IMR-90 (cell line): Measurements from ENCODE around the gene LAMA4. TPM values are rescaled to one million over a fixed set of nuclear protein-coding genes. Genes with fewer than 3 reads are reported as not detected.

Source experiments
- ATAC-seq: fragments of 200-7000 bp; cut with Tn5 transposase; 2 replicates; pipeline ENCODE4 v1.9.1; 2020; ENCODE audit warnings: low read depth, mild to moderate bottlenecking, moderate library complexity
- Bru-seq: library from RNA; stranded (reverse); fragments of 400-500 nt; gene quantifications from one replicate; lab custom pipeline; 2021; lab: Mats Ljungman, UMichigan
- BruChase-seq, 2 experiments: library from RNA; stranded (reverse); fragments of 400-500 nt; gene quantifications; one replicate each; lab custom pipeline; 2021; lab: Mats Ljungman, UMichigan
- BruUV-seq: library from RNA; stranded (reverse); fragments of 400-500 nt; replicated peaks from 2 replicates; lab custom pipeline; 2021; lab: Mats Ljungman, UMichigan
- CTCF ChIA-PET: fragments of 300-600 bp; formaldehyde crosslinking; extraction: SDS; loops from one replicate; lab custom pipeline; 2021; ENCODE audit warnings: antibody characterized with exemption; lab: Yijun Ruan, JAX
- POLR2A ChIA-PET: fragments of 300-600 bp; sonication (Branson Sonifier 250); formaldehyde crosslinking; loops from one replicate; lab custom pipeline; 2022; ENCODE audit warnings: antibody characterized with exemption; ENCODE audit not compliant: unreplicated experiment; lab: Charles Lee
- DNase-seq: peaks from one replicate; pipeline ENCODE4 v3.0.0; 2013
- H2AFZ ChIP-seq: replicated peaks from 2 replicates; pipeline ENCODE3; 2013; ENCODE audit warnings: low read length, mild to moderate bottlenecking; ENCODE audit not compliant: poor library complexity
- H2AK5ac ChIP-seq: 2 replicates; pipeline ENCODE4 v1.6.1; 2013; ENCODE audit warnings: low read depth, low read length, inconsistent platforms
- H2AK9ac ChIP-seq: replicated peaks from 2 replicates; pipeline ENCODE3; 2013; ENCODE audit warnings: mild to moderate bottlenecking, low read depth, low read length, moderate library complexity; ENCODE audit not compliant: poor library complexity
- H2BK120ac ChIP-seq: 2 replicates; pipeline ENCODE4 v1.6.1; 2013; ENCODE audit warnings: low read depth, low read length, inconsistent platforms
- H2BK15ac ChIP-seq: 3 replicates; pipeline ENCODE4 v1.6.1; 2013; ENCODE audit warnings: low read depth, low read length, inconsistent platforms
- H2BK20ac ChIP-seq: 2 replicates; pipeline ENCODE4 v1.6.1; 2013; ENCODE audit warnings: low read depth, mild to moderate bottlenecking, inconsistent platforms, low read length, moderate library complexity
- H2BK5ac ChIP-seq: 2 replicates; pipeline ENCODE4 v1.6.1; 2013; ENCODE audit warnings: mild to moderate bottlenecking, low read depth, low read length, inconsistent platforms; ENCODE audit not compliant: poor library complexity, severe bottlenecking
- H3K14ac ChIP-seq: replicated peaks from 2 replicates; pipeline ENCODE4 v1.6.1; 2013; ENCODE audit warnings: low read depth, low read length, inconsistent platforms
- H3K18ac ChIP-seq: 2 replicates; pipeline ENCODE4 v1.6.1; 2013; ENCODE audit warnings: low read depth, low read length, control low read depth
- H3K23ac ChIP-seq: 2 replicates; pipeline ENCODE4 v1.6.1; 2013; ENCODE audit warnings: low read depth, low read length, inconsistent platforms
- H3K27ac ChIP-seq: 2 replicates; pipeline ENCODE4 v1.5.1; 2013; ENCODE audit warnings: mild to moderate bottlenecking, control low read depth, low read length; ENCODE audit not compliant: insufficient read depth
- H3K27me3 ChIP-seq: 2 replicates; pipeline ENCODE4 v1.6.1; 2013; ENCODE audit warnings: low read length; ENCODE audit not compliant: control insufficient read depth, insufficient read depth
- H3K36me3 ChIP-seq: 2 replicates; pipeline ENCODE4 v1.6.1; 2013; ENCODE audit warnings: low read length, mixed read lengths; ENCODE audit not compliant: control insufficient read depth, insufficient read depth
- H3K4ac ChIP-seq: 2 replicates; pipeline ENCODE4 v1.6.1; 2013; ENCODE audit warnings: low read depth, low read length, inconsistent platforms
- H3K4me1 ChIP-seq: 2 replicates; pipeline ENCODE4 v1.6.1; 2013; ENCODE audit warnings: low read length, mixed read lengths; ENCODE audit not compliant: control insufficient read depth, insufficient read depth
- H3K4me2 ChIP-seq: 2 replicates; pipeline ENCODE4 v1.6.1; 2013; ENCODE audit warnings: low read depth, mild to moderate bottlenecking, control low read depth, low read length, moderate library complexity
- H3K4me3 ChIP-seq: 2 replicates; pipeline ENCODE4 v1.5.1; 2013; ENCODE audit warnings: low read depth, mild to moderate bottlenecking, control low read depth, low read length, moderate library complexity; ENCODE audit not compliant: insufficient read depth
- H3K56ac ChIP-seq: 2 replicates; pipeline ENCODE4 v1.6.1; 2013; ENCODE audit warnings: low read length, inconsistent platforms; ENCODE audit not compliant: insufficient read depth; ENCODE audit errors: extremely low read depth
- H3K79me1 ChIP-seq, 2 experiments: 2 replicates each; pipeline ENCODE4 v1.6.1; 2013; ENCODE audit warnings: low read length in 2 of 2, inconsistent platforms in 1 of 2, low read depth in 1 of 2
- H3K9ac ChIP-seq: 2 replicates; pipeline ENCODE4 v1.6.1; 2013; ENCODE audit warnings: low read depth, low read length, control low read depth
- H3K9me1 ChIP-seq: 2 replicates; pipeline ENCODE4 v1.6.1; 2013; ENCODE audit warnings: low read length, inconsistent platforms; ENCODE audit not compliant: insufficient read depth
- H3K9me3 ChIP-seq: 2 replicates; pipeline ENCODE4 v1.6.1; 2013; ENCODE audit warnings: low read length; ENCODE audit not compliant: control insufficient read depth, insufficient read depth
- H4K20me1 ChIP-seq: 2 replicates; pipeline ENCODE4 v1.6.1; 2013; ENCODE audit warnings: low read length, inconsistent platforms; ENCODE audit not compliant: insufficient read depth
- H4K5ac ChIP-seq: 2 replicates; pipeline ENCODE4 v1.6.1; 2013; ENCODE audit warnings: mild to moderate bottlenecking, low read depth, low read length, control low read depth
- H4K8ac ChIP-seq, 2 experiments: 2 replicates each; pipeline ENCODE4 v1.6.1; 2013; ENCODE audit warnings: low read depth in 2 of 2, low read length in 2 of 2, control low read depth in 1 of 2, inconsistent platforms in 1 of 2
- H4K91ac ChIP-seq: 2 replicates; pipeline ENCODE4 v1.6.1; 2013; ENCODE audit warnings: low read depth, low read length, inconsistent platforms; ENCODE audit not compliant: insufficient read depth
- CEBPB ChIP-seq: IDR thresholded peaks from 2 replicates; pipeline ENCODE4 v1.6.1; 2012; ENCODE audit warnings: low read depth, low read length, improper control_type of control experiment
- CHD1 ChIP-seq: IDR thresholded peaks from 2 replicates; pipeline ENCODE4 v1.6.1; 2012; ENCODE audit warnings: low read depth, low read length, improper control_type of control experiment
- ELK1 ChIP-seq: fragments of 150-350 bp; IDR thresholded peaks from 2 replicates; pipeline ENCODE4 v1.6.1; 2016; ENCODE audit warnings: low read depth, mild to moderate bottlenecking, low read length, moderate library complexity, borderline replicate concordance
- MXI1 ChIP-seq: IDR thresholded peaks from 2 replicates; pipeline ENCODE4 v1.6.1; 2012; ENCODE audit warnings: low read depth, mild to moderate bottlenecking, low read length, moderate library complexity, borderline replicate concordance
- RAD21 ChIP-seq: IDR thresholded peaks from 2 replicates; pipeline ENCODE4 v1.6.1; 2012; ENCODE audit warnings: low read length, improper control_type of control experiment
- WGBS, 2 experiments: methylation state at CpG; one replicate each; pipeline versions ENCODE4 v1.1.5 to v1.1.7; 2013; ENCODE audit warnings: missing lambda C conversion rate in 2 of 2; ENCODE audit not compliant: insufficient read length in 1 of 2; ENCODE audit errors: extremely low coverage in 2 of 2; 5-methylcytosine and 5-hydroxymethylcytosine counted together
- dilution Hi-C: fragments of 300-500 bp; cut with HindIII; formaldehyde crosslinking; loops from one replicate; pipeline ENCODE4 v1.14.3; 2018; ENCODE audit warnings: low sequenced_read_pairs; ENCODE audit not compliant: unreplicated experiment
- in situ Hi-C: fragments of 300-500 bp; cut with MboI; formaldehyde crosslinking; loops from 3 replicates; pipeline ENCODE4 v1.14.3; 2019; ENCODE audit warnings: low sequenced_read_pairs, inconsistent platforms, mixed read lengths
- intact Hi-C: fragments of 100-400 bp; cut with micrococcal nuclease; formaldehyde crosslinking; loops from 2 replicates; pipeline ENCODE4 v1.10.0; 2022
- long read RNA-seq: library from polyadenylated mRNA; unstranded; transcript quantifications from one replicate; pipeline ENCODE4 v2.0.0, GENCODE V29; 2021; ENCODE audit not compliant: unreplicated experiment
- polyA plus RNA-seq, 3 experiments: library from polyadenylated mRNA; depleted of rRNA; stranded (reverse); fragments of >200 nt; gene quantifications; 2 replicates each; pipeline ENCODE4 v1.2.3, GENCODE V29; 2012; ENCODE audit warnings: low replicate concordance in 1 of 3
- total RNA-seq: library from RNA; depleted of rRNA; stranded (reverse); fragments of >200 nt; gene quantifications from 2 replicates; pipeline ENCODE4 v1.2.3, GENCODE V29; 2012; rRNA removed

Gene LAMA4, protein sequence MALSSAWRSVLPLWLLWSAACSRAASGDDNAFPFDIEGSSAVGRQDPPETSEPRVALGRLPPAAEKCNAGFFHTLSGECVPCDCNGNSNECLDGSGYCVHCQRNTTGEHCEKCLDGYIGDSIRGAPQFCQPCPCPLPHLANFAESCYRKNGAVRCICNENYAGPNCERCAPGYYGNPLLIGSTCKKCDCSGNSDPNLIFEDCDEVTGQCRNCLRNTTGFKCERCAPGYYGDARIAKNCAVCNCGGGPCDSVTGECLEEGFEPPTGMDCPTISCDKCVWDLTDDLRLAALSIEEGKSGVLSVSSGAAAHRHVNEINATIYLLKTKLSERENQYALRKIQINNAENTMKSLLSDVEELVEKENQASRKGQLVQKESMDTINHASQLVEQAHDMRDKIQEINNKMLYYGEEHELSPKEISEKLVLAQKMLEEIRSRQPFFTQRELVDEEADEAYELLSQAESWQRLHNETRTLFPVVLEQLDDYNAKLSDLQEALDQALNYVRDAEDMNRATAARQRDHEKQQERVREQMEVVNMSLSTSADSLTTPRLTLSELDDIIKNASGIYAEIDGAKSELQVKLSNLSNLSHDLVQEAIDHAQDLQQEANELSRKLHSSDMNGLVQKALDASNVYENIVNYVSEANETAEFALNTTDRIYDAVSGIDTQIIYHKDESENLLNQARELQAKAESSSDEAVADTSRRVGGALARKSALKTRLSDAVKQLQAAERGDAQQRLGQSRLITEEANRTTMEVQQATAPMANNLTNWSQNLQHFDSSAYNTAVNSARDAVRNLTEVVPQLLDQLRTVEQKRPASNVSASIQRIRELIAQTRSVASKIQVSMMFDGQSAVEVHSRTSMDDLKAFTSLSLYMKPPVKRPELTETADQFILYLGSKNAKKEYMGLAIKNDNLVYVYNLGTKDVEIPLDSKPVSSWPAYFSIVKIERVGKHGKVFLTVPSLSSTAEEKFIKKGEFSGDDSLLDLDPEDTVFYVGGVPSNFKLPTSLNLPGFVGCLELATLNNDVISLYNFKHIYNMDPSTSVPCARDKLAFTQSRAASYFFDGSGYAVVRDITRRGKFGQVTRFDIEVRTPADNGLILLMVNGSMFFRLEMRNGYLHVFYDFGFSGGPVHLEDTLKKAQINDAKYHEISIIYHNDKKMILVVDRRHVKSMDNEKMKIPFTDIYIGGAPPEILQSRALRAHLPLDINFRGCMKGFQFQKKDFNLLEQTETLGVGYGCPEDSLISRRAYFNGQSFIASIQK (N-terminal part only)
- total RNA-seq (29.7 and 35.8 TPM in 2 replicates), polyA plus RNA-seq (2012; rRNA removed) (28.9 and 33.9 TPM in 2 replicates), Bru-seq, nascent RNA (percentile 97 among the genes with signal in this experiment), BruChase-seq, experiment 1, labeled RNA remaining after a 6-hour chase (percentile 92 among the genes with signal in this experiment), BruChase-seq, experiment 2, labeled RNA remaining after a 2-hour chase (percentile 94 among the genes with signal in this experiment)
- polyA plus RNA-seq (2012; cell fraction: cytosol; rRNA removed), result 51.0 and 61.1 TPM in 2 replicates
- 36.2 and 63.2 TPM in 2 replicates for polyA plus RNA-seq (2012; cell fraction: nucleus; rRNA removed; ENCODE audit: low replicate concordance)
- long read RNA-seq, full-length matches to known transcripts, result 36 of 284 reads
- long read RNA-seq, partial matches to known transcripts, result 200 of 284 reads
- long read RNA-seq, other reads (novel, unspliced or antisense), result 48 of 284 reads

- Histone ChIP-seq H3K18ac (peak within 1 kb of the TSS; percentile 95), H2AFZ (peak within 1 kb of the TSS; percentile 89), H4K5ac (peak within 1 kb of the TSS; percentile 63), H2AK5ac (peak within 1 kb of the TSS; percentile 96), H3K4me3 (peak within 1 kb of the TSS; percentile 89), H3K56ac (peak within 1 kb of the TSS; percentile 78), H3K27me3 (no peaks in the 10 kb centered on the region), H3K4me1 (peaks cover 6% of the 10 kb centered on the region), H2BK15ac (peak within 1 kb of the TSS; percentile 80), H4K91ac (peak within 1 kb of the TSS; percentile 90), H2BK120ac (peak within 1 kb of the TSS; percentile 91), H2BK5ac (peak within 1 kb of the TSS; percentile 75), H4K8ac (peak within 1 kb of the TSS; percentile 85 to 86), H3K9me3 (no peaks in the 10 kb centered on the region), H2BK20ac (peak within 1 kb of the TSS; percentile 63), H3K9ac (peak within 1 kb of the TSS; percentile 99), H3K36me3 (peaks cover 7% of the 10 kb centered on the region; the same call in 1 of the 2 replicates), H2AK9ac (peak within 1 kb of the TSS; percentile 47), H3K4me2 (peak within 1 kb of the TSS; percentile 97), H3K23ac (peak within 1 kb of the TSS; percentile 99), H3K14ac (peak within 1 kb of the TSS; percentile 87), H3K27ac (peak within 1 kb of the TSS; percentile 89), H4K20me1 (no peaks in the 10 kb centered on the region), H3K79me1 (peaks cover 5 to 13% of the 10 kb centered on the region in 2 experiments), H3K4ac (peak within 1 kb of the TSS; percentile 81), H3K9me1 (no peaks in the 10 kb centered on the region; the same call in 1 of the 2 replicates)
- intact Hi-C loops (loop anchor here (1.0 to 5.0 kb wide), 6 partner anchors 37 to 119 kb away; no protein-coding TSS in a partner anchor), in situ Hi-C loops (no loop called here), dilution Hi-C loops (no loop called here)
- BruUV-seq, result TSS peak; percentile 92
- 0% methylated on average over 20 of the region's 52 CpGs; no CpG with 5 or more reads in 1 of the 2 experiments for WGBS, 2 experiments
- ChIA-PET CTCF (no interaction called here), POLR2A (interaction anchor here (0.6 to 0.9 kb wide), 4 partner anchors 9 to 61 kb away, joined by 3 to 4 read pairs (median 3); no protein-coding TSS in a partner anchor)
- ATAC-seq (peak; percentile 69), DNase-seq (peak; percentile 69)
- TF ChIP-seq CEBPB (no peak), ELK1 (no peak), MXI1 (peak; percentile 31; the same call in 1 of the 2 replicates), CHD1 (no peak; the same call in 1 of the 2 replicates), RAD21 (peak; percentile 2; the same call in 1 of the 2 replicates)
Measured at GRCh38 chr6:112253841-112254816, at the start of gene LAMA4. TSS of gene LAMA4 (minus strand) at chr6:112254567. CDS start at chr6:112254150, 417 bp downstream.
